GM18511 (cell line): Measurements from ENCODE around the gene PIGW.
"Not testable (repeated sequence)": the region's sequence is repeated elsewhere in the genome, so short reads cannot be mapped to it uniquely, and the experiment has no call there.

ENCODE experiments used
- ATAC-seq: cut with Tn5 transposase; IDR thresholded peaks from one replicate; pipeline ENCODE4 v1.9.1; 2021; ENCODE audit warnings: mild to moderate bottlenecking, moderate library complexity; ENCODE audit not compliant: unreplicated experiment

Gene PIGW

GRCh38 chr17:36507266-36507665, 27.5 kb upstream of the PIGW start:
- no peak for ATAC-seq

- ATAC-seq = not testable (repeated sequence)
Measured at GRCh38 chr17:36508439-36508838, 26.3 kb upstream of the PIGW start.

- no peak for ATAC-seq
Measured at GRCh38 chr17:36509272-36509985, 25.4 kb upstream of the PIGW start.

- ATAC-seq = no peak
Measured at GRCh38 chr17:36510636-36511035, 24.2 kb upstream of the PIGW start.

- no peak for ATAC-seq
Measured at GRCh38 chr17:36511216-36511615, 23.6 kb upstream of the PIGW start.

- no peak for ATAC-seq
Measured at GRCh38 chr17:36512641-36513040, 22.1 kb upstream of the PIGW start.

- ATAC-seq = no peak
Measured at GRCh38 chr17:36514856-36515255, 19.9 kb upstream of the PIGW start.

GRCh38 chr17:36515837-36516236, 18.9 kb upstream of the PIGW start:
- no peak for ATAC-seq

GRCh38 chr17:36523113-36523512, 11.7 kb upstream of the PIGW start:
- no peak for ATAC-seq

- ATAC-seq = no peak
Measured at GRCh38 chr17:36524428-36524876, 10.3 kb upstream of the PIGW start.

- no peak for ATAC-seq
Measured at GRCh38 chr17:36525113-36525512, 9.7 kb upstream of the PIGW start.

- no peak for ATAC-seq
Measured at GRCh38 chr17:36525888-36526287, 8.9 kb upstream of the PIGW start.

GRCh38 chr17:36527621-36528250, 7.1 kb upstream of the PIGW start:
- ATAC-seq = no peak

- no peak for ATAC-seq
Measured at GRCh38 chr17:36529121-36529520, 5.7 kb upstream of the PIGW start.

- ATAC-seq = no peak
Measured at GRCh38 chr17:36532435-36532975, 2.3 kb upstream of the PIGW start.

- peak; percentile 38 for ATAC-seq
Measured at GRCh38 chr17:36533935-36534839, 600 bp upstream of the PIGW start.

- ATAC-seq = no peak
Measured at GRCh38 chr17:36535669-36536081, 888 bp downstream of the PIGW start.

GRCh38 chr17:36540696-36541095, 5.9 kb downstream of the PIGW start:
- no peak for ATAC-seq

- no peak for ATAC-seq
Measured at GRCh38 chr17:36542755-36543154, 8.0 kb downstream of the PIGW start.

GRCh38 chr17:36544044-36544306, 9.2 kb downstream of the PIGW start:
- no peak for ATAC-seq

- ATAC-seq = peak; percentile 56
Measured at GRCh38 chr17:36544307-36545076, 9.7 kb downstream of the PIGW start, which contains the start of gene GGNBP2. GGNBP2 (plus strand) TSS chr17:36544919; CDS start chr17:36545725, 806 bp downstream.
